GM19025 (cell line): ENCODE results near the gene CPLANE2.
"Not testable (repeated sequence)": the region's sequence is repeated elsewhere in the genome, so short reads cannot be mapped to it uniquely, and the experiment has no call there.

Experiments
- ATAC-seq: cut with Tn5 transposase; IDR thresholded peaks from one replicate; pipeline ENCODE4 v1.9.1; 2021; ENCODE audit warnings: mild to moderate bottlenecking, low read depth, moderate library complexity; ENCODE audit not compliant: unreplicated experiment

Gene CPLANE2

GRCh38 chr1:16210581-16210980 lies 26.4 kb downstream of the CPLANE2 start:
- no peak for ATAC-seq

GRCh38 chr1:16209847-16210407 lies 27.1 kb downstream of the CPLANE2 start:
- ATAC-seq, result no peak

- ATAC-seq, result no peak
These were observed 27.7 kb downstream of the CPLANE2 start for GRCh38 chr1:16209132-16209846.

- ATAC-seq, result no peak
These were observed 28.6 kb downstream of the CPLANE2 start for GRCh38 chr1:16208270-16208987.

- no peak for ATAC-seq
These were observed 29.4 kb downstream of the CPLANE2 start for GRCh38 chr1:16207318-16208269.

- peak; percentile 57 for ATAC-seq
These were observed 30.3 kb downstream of the CPLANE2 start for GRCh38 chr1:16206547-16207317.

- no peak for ATAC-seq
These were observed 31.0 kb downstream of the CPLANE2 start for GRCh38 chr1:16205891-16206546.

- no peak for ATAC-seq
These were observed 31.7 kb downstream of the CPLANE2 start for GRCh38 chr1:16205334-16205671.

GRCh38 chr1:16204634-16205333 lies 32.2 kb downstream of the CPLANE2 start:
- ATAC-seq, result no peak

GRCh38 chr1:16204216-16204615 lies 32.8 kb downstream of the CPLANE2 start:
- ATAC-seq, result no peak

- ATAC-seq, result no peak
These were observed 33.4 kb downstream of the CPLANE2 start for GRCh38 chr1:16203550-16203949.

GRCh38 chr1:16202281-16203210 lies 34.4 kb downstream of the CPLANE2 start:
- ATAC-seq, result no peak

- ATAC-seq, result no peak
These were observed 37.3 kb downstream of the CPLANE2 start for GRCh38 chr1:16199700-16200099.

- no peak for ATAC-seq
These were observed 37.9 kb downstream of the CPLANE2 start for GRCh38 chr1:16199157-16199501.

- no peak for ATAC-seq
These were observed 38.4 kb downstream of the CPLANE2 start for GRCh38 chr1:16198444-16199156.

GRCh38 chr1:16196874-16197273 lies 40.1 kb downstream of the CPLANE2 start:
- ATAC-seq, result no peak

- not testable (repeated sequence) for ATAC-seq
These were observed 40.8 kb downstream of the CPLANE2 start for GRCh38 chr1:16196139-16196538.
